Naive thymus-derived CD8-positive, alpha-beta T cell (primary cell): ENCODE measurements around the gene ELAVL4. TPM values are rescaled to one million over a fixed set of nuclear protein-coding genes. Genes with fewer than 3 reads are reported as not detected.

Experiments
- ATAC-seq, 2 donors: fragments of 150-1000 bp; cut with Tn5 transposase in 1 of 2; sonication (Bioruptor Pico), chemical (Tn5 transposase) in 1 of 2; 1 replicate in 1 of 2; 2 replicates in 1 of 2; pipeline ENCODE4 v1.10.0; 2021; ENCODE audit warnings: mild to moderate bottlenecking in 2 of 2, moderate library complexity in 2 of 2
- POLR2A ChIA-PET: fragments of 350-600 bp; sonication (Branson Sonifier 250); formaldehyde crosslinking; loops from one replicate; lab custom pipeline; 2021; ENCODE audit warnings: antibody characterized with exemption; lab: Charles Lee
- DNase-seq, 10 donors: peaks; one replicate each; pipeline versions ENCODE4 v3.0.0 to v3.0.0-alpha.2; 2020 to 2022
- H3K27ac Mint-ChIP-seq, 10 donors: one replicate each; pipeline ENCODE4 v1.8.0; 2020 to 2022; ENCODE audit warnings: mild to moderate bottlenecking in 10 of 10, mixed read lengths in 10 of 10, moderate library complexity in 4 of 10, inconsistent platforms in 1 of 10
- H3K27me3 Mint-ChIP-seq, 5 donors: one replicate each; pipeline ENCODE4 v1.8.0; 2021 to 2022; ENCODE audit warnings: mixed read lengths in 5 of 5
- H3K36me3 Mint-ChIP-seq, 3 donors: one replicate each; pipeline ENCODE4 v1.8.0; 2020 to 2022; ENCODE audit warnings: mixed read lengths in 3 of 3, mild to moderate bottlenecking in 2 of 3, inconsistent platforms in 1 of 3
- H3K4me1 Mint-ChIP-seq, 4 donors: one replicate each; pipeline ENCODE4 v1.8.0; 2021 to 2022; ENCODE audit warnings: mixed read lengths in 4 of 4
- H3K4me3 Mint-ChIP-seq, 10 donors: one replicate each; pipeline ENCODE4 v1.8.0; 2020 to 2022; ENCODE audit warnings: mild to moderate bottlenecking in 10 of 10, mixed read lengths in 10 of 10, moderate library complexity in 6 of 10, inconsistent platforms in 1 of 10
- H3K9me3 Mint-ChIP-seq, 9 donors: one replicate each; pipeline ENCODE4 v1.8.0; 2020 to 2022; ENCODE audit warnings: mixed read lengths in 9 of 9, mild to moderate bottlenecking in 3 of 9, inconsistent platforms in 1 of 9, moderate library complexity in 1 of 9
- polyA plus RNA-seq, 3 donors: library from polyadenylated mRNA; unstranded; fragments of 300-500 nt; fragmentation: Illumina TruSeq; gene quantifications; one replicate each; pipeline ENCODE4 v1.2.3, GENCODE V29; 2021
- total RNA-seq, 8 experiments: library from RNA in 2 of 8; stranded (reverse) in 2 of 8; gene quantifications; one replicate each; pipeline ENCODE4 v1.2.3 and lab custom pipeline; 2021 to 2026

The ELAVL4 gene
- total and polyA plus RNA-seq, 5 experiments from 2014 or later, result not detected

GRCh38 chr1:50132347-50132894 lies 23.7 kb downstream of the ELAVL4 start:
- DNase-seq (no peak), ATAC-seq (no peak)
- Mint-ChIP-seq H3K27me3 (peaks cover 0 to 13% (median 8%) of the 10 kb centered on the region in 5 donors), H3K9me3 (no peaks in the 10 kb centered on the region), H3K36me3 (no peaks in the 10 kb centered on the region), H3K27ac (no peak overlapping the region), H3K4me3 (no peak overlapping the region), H3K4me1 (no peaks in the 10 kb centered on the region)
- POLR2A ChIA-PET, result no interaction called here

- Mint-ChIP-seq H3K4me3 (no peak overlapping the region), H3K9me3 (peaks cover 0 to 2% (median 0%) of the 10 kb centered on the region in 9 donors), H3K27ac (no peak overlapping the region), H3K36me3 (no peaks in the 10 kb centered on the region), H3K27me3 (peaks cover 0 to 18% (median 12%) of the 10 kb centered on the region in 5 donors), H3K4me1 (no peaks in the 10 kb centered on the region)
- POLR2A ChIA-PET, result no interaction called here
- no peak for DNase-seq
- ATAC-seq, result no peak
These were observed 27.0 kb downstream of the ELAVL4 start for GRCh38 chr1:50135716-50136115.

GRCh38 chr1:50139339-50140181 lies 30.8 kb downstream of the ELAVL4 start:
- Mint-ChIP-seq H3K9me3 (peaks cover 0 to 2% (median 0%) of the 10 kb centered on the region in 9 donors), H3K27ac (no peak overlapping the region), H3K36me3 (no peaks in the 10 kb centered on the region), H3K4me1 (no peaks in the 10 kb centered on the region), H3K4me3 (no peak overlapping the region), H3K27me3 (peaks cover 3 to 18% (median 11%) of the 10 kb centered on the region in 5 donors)
- DNase-seq (no peak), ATAC-seq (no peak)
- POLR2A ChIA-PET, result no interaction called here

- H3K27ac Mint-ChIP-seq, result no peak overlapping the region
- ATAC-seq (no peak), DNase-seq (no peak)
- H3K9me3 Mint-ChIP-seq, result peaks cover 0 to 2% (median 0%) of the 10 kb centered on the region in 9 donors
- H3K36me3 Mint-ChIP-seq, result no peaks in the 10 kb centered on the region
- H3K4me1 Mint-ChIP-seq, result no peaks in the 10 kb centered on the region
- no peak overlapping the region for H3K4me3 Mint-ChIP-seq
- peaks cover 3 to 18% (median 11%) of the 10 kb centered on the region in 5 donors for H3K27me3 Mint-ChIP-seq
- POLR2A ChIA-PET, result no interaction called here
These were observed 31.4 kb downstream of the ELAVL4 start for GRCh38 chr1:50140182-50140447.

- no peak for ATAC-seq
- H3K27me3 Mint-ChIP-seq, result peaks cover 0 to 12% (median 4%) of the 10 kb centered on the region in 5 donors
- POLR2A ChIA-PET, result no interaction called here
These were observed 38.6 kb downstream of the ELAVL4 start for GRCh38 chr1:50147191-50147850.

GRCh38 chr1:50148142-50148923 lies 39.6 kb downstream of the ELAVL4 start:
- Mint-ChIP-seq H3K27me3 (peaks cover 0 to 14% (median 4%) of the 10 kb centered on the region in 5 donors), H3K36me3 (no peaks in the 10 kb centered on the region), H3K4me1 (no peaks in the 10 kb centered on the region), H3K27ac (no peak overlapping the region), H3K4me3 (no peak overlapping the region), H3K9me3 (no peaks in the 10 kb centered on the region)
- no peak for ATAC-seq
- DNase-seq, result no peak
- POLR2A ChIA-PET, result no interaction called here

More at GRCh38 chr1:50147191-50147850, 38.6 kb downstream of the ELAVL4 start:
- H3K4me1 Mint-ChIP-seq, result no peaks in the 10 kb centered on the region
- DNase-seq, result no peak
- no peaks in the 10 kb centered on the region for H3K36me3 Mint-ChIP-seq
- H3K4me3 Mint-ChIP-seq, result no peak overlapping the region
- H3K27ac Mint-ChIP-seq, result no peak overlapping the region
- no peaks in the 10 kb centered on the region for H3K9me3 Mint-ChIP-seq

- POLR2A ChIA-PET, result no interaction called here
- DNase-seq, result no peak
- H3K27me3 Mint-ChIP-seq, result peaks cover 0 to 22% (median 2%) of the 10 kb centered on the region in 5 donors
- H3K4me3 Mint-ChIP-seq, result no peak overlapping the region
- H3K9me3 Mint-ChIP-seq, result no peaks in the 10 kb centered on the region
- H3K36me3 Mint-ChIP-seq, result no peaks in the 10 kb centered on the region
- ATAC-seq, result no peak
- H3K4me1 Mint-ChIP-seq, result no peaks in the 10 kb centered on the region
- H3K27ac Mint-ChIP-seq, result no peak overlapping the region
These were observed 43.5 kb downstream of the ELAVL4 start for GRCh38 chr1:50152236-50152635.

- Mint-ChIP-seq H3K4me3 (no peak overlapping the region), H3K36me3 (no peaks in the 10 kb centered on the region), H3K4me1 (no peaks in the 10 kb centered on the region), H3K9me3 (no peaks in the 10 kb centered on the region), H3K27me3 (peaks cover 0 to 18% (median 2%) of the 10 kb centered on the region in 5 donors), H3K27ac (no peak overlapping the region)
- DNase-seq (no peak), ATAC-seq (no peak)
- POLR2A ChIA-PET, result no interaction called here
These were observed 46.8 kb downstream of the ELAVL4 start for GRCh38 chr1:50155541-50155940.

- H3K36me3 Mint-ChIP-seq, result no peaks in the 10 kb centered on the region
- no peaks in the 10 kb centered on the region for H3K9me3 Mint-ChIP-seq
- peaks cover 0 to 18% (median 2%) of the 10 kb centered on the region in 5 donors for H3K27me3 Mint-ChIP-seq
- POLR2A ChIA-PET, result no interaction called here
- no peaks in the 10 kb centered on the region for H3K4me1 Mint-ChIP-seq
- H3K4me3 Mint-ChIP-seq, result no peak overlapping the region
- ATAC-seq (no peak), DNase-seq (no peak)
- H3K27ac Mint-ChIP-seq, result no peak overlapping the region
These were observed 47.7 kb downstream of the ELAVL4 start for GRCh38 chr1:50156241-50157010.

- Mint-ChIP-seq H3K36me3 (no peaks in the 10 kb centered on the region), H3K4me1 (no peaks in the 10 kb centered on the region), H3K9me3 (no peaks in the 10 kb centered on the region), H3K27ac (no peak overlapping the region), H3K4me3 (no peak overlapping the region), H3K27me3 (peaks cover 0 to 14% (median 2%) of the 10 kb centered on the region in 5 donors)
- POLR2A ChIA-PET, result no interaction called here
- ATAC-seq, result no peak
- no peak for DNase-seq
These were observed 48.7 kb downstream of the ELAVL4 start for GRCh38 chr1:50157306-50157941.

- H3K4me3 Mint-ChIP-seq, result no peak overlapping the region
- ATAC-seq (no peak), DNase-seq (no peak)
- POLR2A ChIA-PET, result no interaction called here
- no peaks in the 10 kb centered on the region for H3K9me3 Mint-ChIP-seq
- peaks cover 0 to 11% (median 0%) of the 10 kb centered on the region in 5 donors for H3K27me3 Mint-ChIP-seq
- no peaks in the 10 kb centered on the region for H3K4me1 Mint-ChIP-seq
- no peak overlapping the region for H3K27ac Mint-ChIP-seq
- H3K36me3 Mint-ChIP-seq, result no peaks in the 10 kb centered on the region
These were observed 49.7 kb downstream of the ELAVL4 start for GRCh38 chr1:50158421-50158820.

- no peak overlapping the region for H3K27ac Mint-ChIP-seq
- no peaks in the 10 kb centered on the region for H3K9me3 Mint-ChIP-seq
- no peaks in the 10 kb centered on the region for H3K4me1 Mint-ChIP-seq
- ATAC-seq, result no peak
- peaks cover 0 to 11% (median 2%) of the 10 kb centered on the region in 5 donors for H3K27me3 Mint-ChIP-seq
- no peak overlapping the region for H3K4me3 Mint-ChIP-seq
- H3K36me3 Mint-ChIP-seq, result no peaks in the 10 kb centered on the region
- no peak for DNase-seq
- POLR2A ChIA-PET, result no interaction called here
These were observed 55.0 kb downstream of the ELAVL4 start for GRCh38 chr1:50163680-50164079.
